Ishikawa (cell line): Measurements from ENCODE around the gene INMT.

ENCODE experiments used
- CEBPB ChIP-seq: IDR thresholded peaks from 2 replicates; pipeline ENCODE4 v1.6.1; 2012
- CREB1 ChIP-seq: IDR thresholded peaks from 2 replicates; pipeline ENCODE4 v1.6.1; 2012; ENCODE audit warnings: low read depth
- EGR1 ChIP-seq: IDR thresholded peaks from 2 replicates; pipeline ENCODE4 v1.6.1; 2012
- TAF1 ChIP-seq: IDR thresholded peaks from 2 replicates; pipeline ENCODE4 v1.6.1; 2012; ENCODE audit warnings: low read depth, mild to moderate bottlenecking
- TCF12 ChIP-seq: IDR thresholded peaks from 2 replicates; pipeline ENCODE4 v1.6.1; 2012; ENCODE audit warnings: low read depth
- ZBTB7A ChIP-seq: IDR thresholded peaks from 2 replicates; pipeline ENCODE4 v1.6.1; 2012; ENCODE audit warnings: low read depth

GRCh38 chr7:30757342-30757692, 5.4 kb downstream of the INMT start:
- TF ChIP-seq TCF12 (no peak), ZBTB7A (no peak), TAF1 (no peak), CREB1 (no peak), CEBPB (no peak), EGR1 (no peak)
